OCI-LY1 (cell line): Measurements from ENCODE around the gene S1PR2.

Source experiments
- H2AFZ ChIP-seq: fragments of 200-600 bp; sonication (generic), shearing (Covaris generic); 2 replicates; pipeline ENCODE4 v1.6.0; 2014; ENCODE audit warnings: antibody characterized with exemption, mild to moderate bottlenecking, low read length
- H3F3A ChIP-seq: fragments of 200-600 bp; sonication (generic), shearing (Covaris generic); 2 replicates; pipeline ENCODE4 v1.6.0; 2014; ENCODE audit warnings: mild to moderate bottlenecking, antibody characterized with exemption, low read length, moderate library complexity; ENCODE audit not compliant: insufficient read depth
- H3K27ac ChIP-seq: fragments of 200-600 bp; sonication (generic); 2 replicates; pipeline ENCODE4 v1.5.1; 2014; ENCODE audit warnings: low read length, mixed run types, mild to moderate bottlenecking, low read depth; ENCODE audit not compliant: poor library complexity, severe bottlenecking
- H3K27me3 ChIP-seq: fragments of 200-600 bp; sonication (generic); 2 replicates; pipeline ENCODE4 v1.6.0; 2014; ENCODE audit warnings: antibody characterized with exemption, mild to moderate bottlenecking, low read length, moderate library complexity; ENCODE audit not compliant: insufficient read depth
- H3K36me3 ChIP-seq: fragments of 200-600 bp; sonication (generic); 2 replicates; pipeline ENCODE4 v1.6.1; 2014; ENCODE audit warnings: mild to moderate bottlenecking, antibody characterized with exemption, low read length, moderate library complexity, mixed read lengths; ENCODE audit not compliant: insufficient read depth
- H3K4me1 ChIP-seq: fragments of 200-600 bp; sonication (generic); 2 replicates; pipeline ENCODE4 v1.5.1; 2014; ENCODE audit warnings: mild to moderate bottlenecking, low read length, moderate library complexity; ENCODE audit not compliant: insufficient read depth, severe bottlenecking
- H3K4me2 ChIP-seq: fragments of 200-600 bp; sonication (generic), shearing (Covaris generic); 2 replicates; pipeline ENCODE4 v1.6.1; 2014; ENCODE audit warnings: low read length
- H3K4me3 ChIP-seq: fragments of 200-600 bp; sonication (generic); 2 replicates; pipeline ENCODE4 v1.5.1; 2014; ENCODE audit warnings: low read length, low read depth, mild to moderate bottlenecking, mixed read lengths; ENCODE audit not compliant: poor library complexity, severe bottlenecking
- H3K79me2 ChIP-seq: fragments of 200-600 bp; shearing (Covaris generic); 2 replicates; pipeline ENCODE4 v1.6.1; 2016; ENCODE audit warnings: mixed run types, low read length, mixed read lengths; ENCODE audit not compliant: insufficient read depth
- H3K9ac ChIP-seq: fragments of 200-600 bp; sonication (generic), shearing (Covaris generic); 2 replicates; pipeline ENCODE4 v1.6.1; 2014; ENCODE audit warnings: mild to moderate bottlenecking, low read length, mixed read lengths
- H3K9me2 ChIP-seq: fragments of 200-600 bp; sonication (generic), shearing (Covaris generic); 2 replicates; pipeline ENCODE4 v1.6.1; 2014; ENCODE audit warnings: low read depth, mild to moderate bottlenecking, low read length, mixed read lengths
- H3K9me3 ChIP-seq: fragments of 200-600 bp; shearing (Covaris generic); 2 replicates; pipeline ENCODE4 v1.6.1; 2014; ENCODE audit warnings: low read length, mixed read lengths
- H4K20me1 ChIP-seq: fragments of 200-600 bp; sonication (generic), shearing (Covaris generic); 2 replicates; pipeline ENCODE4 v1.6.0; 2016; ENCODE audit warnings: mild to moderate bottlenecking, low read length; ENCODE audit not compliant: insufficient read depth
- EZH2 ChIP-seq: fragments of 200-600 bp; sonication (generic), shearing (Covaris generic); IDR thresholded peaks from 2 replicates; pipeline ENCODE4 v1.8.0; 2017; ENCODE audit warnings: borderline replicate concordance, mixed run types, mild to moderate bottlenecking, antibody characterized with exemption, low read length, moderate library complexity, mixed read lengths
- TF ChIP-seq, protein P1 (sequence below): fragments of 200-600 bp; sonication (generic), shearing (Covaris generic); IDR thresholded peaks from 2 replicates; pipeline ENCODE4 v1.5.1; 2017; ENCODE audit warnings: mild to moderate bottlenecking, antibody characterized with exemption, low read length, moderate library complexity, mixed read lengths

Gene S1PR2

DNA sequence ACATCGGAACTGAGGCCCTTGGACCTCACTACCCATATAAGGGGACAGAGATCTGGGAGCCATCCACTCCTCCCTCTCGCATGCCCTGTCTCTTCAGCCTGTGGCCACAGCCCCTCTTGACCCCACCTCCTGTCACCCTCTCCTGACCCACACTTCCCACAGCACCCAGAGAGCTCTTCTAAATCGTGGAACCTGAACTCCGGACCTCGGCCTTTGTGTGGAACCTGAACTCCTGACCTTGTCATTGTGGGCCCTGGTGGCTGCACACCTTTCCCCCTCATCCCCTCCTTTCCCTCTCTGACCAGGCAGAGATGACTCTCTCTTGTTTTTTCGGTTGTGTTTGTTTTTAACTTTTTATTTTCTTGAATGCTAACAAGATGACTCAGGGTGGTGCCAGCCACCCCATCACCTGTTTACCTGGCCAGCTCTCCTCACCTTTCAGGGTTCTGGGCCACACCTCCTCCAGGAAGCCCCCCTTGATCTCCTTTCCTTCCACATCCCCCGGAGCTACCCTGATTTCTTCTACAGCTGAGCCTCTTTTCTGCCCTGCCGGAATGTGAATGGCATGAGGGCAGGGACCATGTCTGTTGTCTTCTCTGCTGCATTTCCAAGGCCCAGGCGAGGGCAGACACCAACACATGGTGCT lies 26.0 kb upstream of the S1PR2 start:
- Histone ChIP-seq H3K4me2 (no peak overlapping the region), H3K79me2 (peaks cover 8% of the 10 kb centered on the region)

DNA sequence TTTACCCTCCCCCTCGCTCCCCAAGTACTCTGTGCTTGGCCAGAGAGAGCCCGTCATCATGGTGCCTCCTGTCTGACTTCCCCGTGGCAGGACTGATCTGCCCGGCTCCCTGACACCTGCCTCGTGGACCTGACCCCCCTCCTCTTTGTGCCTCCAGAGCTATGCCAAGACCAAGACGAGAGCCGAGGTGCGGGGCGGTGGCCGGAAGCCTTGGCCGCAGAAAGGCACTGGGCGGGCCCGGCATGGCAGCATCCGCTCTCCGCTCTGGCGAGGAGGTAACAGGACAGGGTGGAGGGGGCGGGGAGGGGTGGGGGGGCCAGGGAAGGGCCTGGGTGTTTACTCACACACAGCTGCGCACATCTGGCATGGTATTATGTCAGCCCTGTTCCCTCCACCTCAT lies 25.4 kb upstream of the S1PR2 start:
- no peaks in the 10 kb centered on the region for H3K9me3 ChIP-seq
- H3K9ac ChIP-seq = no peak overlapping the region
- no peak overlapping the region for H3K27ac ChIP-seq
- H3K9me2 ChIP-seq = no peaks in the 10 kb centered on the region
- TF ChIP-seq, protein P1, sequence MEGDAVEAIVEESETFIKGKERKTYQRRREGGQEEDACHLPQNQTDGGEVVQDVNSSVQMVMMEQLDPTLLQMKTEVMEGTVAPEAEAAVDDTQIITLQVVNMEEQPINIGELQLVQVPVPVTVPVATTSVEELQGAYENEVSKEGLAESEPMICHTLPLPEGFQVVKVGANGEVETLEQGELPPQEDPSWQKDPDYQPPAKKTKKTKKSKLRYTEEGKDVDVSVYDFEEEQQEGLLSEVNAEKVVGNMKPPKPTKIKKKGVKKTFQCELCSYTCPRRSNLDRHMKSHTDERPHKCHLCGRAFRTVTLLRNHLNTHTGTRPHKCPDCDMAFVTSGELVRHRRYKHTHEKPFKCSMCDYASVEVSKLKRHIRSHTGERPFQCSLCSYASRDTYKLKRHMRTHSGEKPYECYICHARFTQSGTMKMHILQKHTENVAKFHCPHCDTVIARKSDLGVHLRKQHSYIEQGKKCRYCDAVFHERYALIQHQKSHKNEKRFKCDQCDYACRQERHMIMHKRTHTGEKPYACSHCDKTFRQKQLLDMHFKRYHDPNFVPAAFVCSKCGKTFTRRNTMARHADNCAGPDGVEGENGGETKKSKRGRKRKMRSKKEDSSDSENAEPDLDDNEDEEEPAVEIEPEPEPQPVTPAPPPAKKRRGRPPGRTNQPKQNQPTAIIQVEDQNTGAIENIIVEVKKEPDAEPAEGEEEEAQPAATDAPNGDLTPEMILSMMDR = no peak
- no peak for TF ChIP-seq EZH2
- H3K4me3 ChIP-seq = no peak overlapping the region
- H3K36me3 ChIP-seq = peaks cover 63% of the 10 kb centered on the region
- H3K4me2 ChIP-seq = no peak overlapping the region
- H3K79me2 ChIP-seq = peaks cover 8% of the 10 kb centered on the region
- H3F3A ChIP-seq = no peaks in the 10 kb centered on the region
- H4K20me1 ChIP-seq = no peaks in the 10 kb centered on the region
- peaks cover 12% of the 10 kb centered on the region for H3K4me1 ChIP-seq
- no peaks in the 10 kb centered on the region for H3K27me3 ChIP-seq
- no peak overlapping the region for H2AFZ ChIP-seq

More for the DNA sequence above, 26.0 kb upstream of the S1PR2 start:
- no peak for TF ChIP-seq EZH2
- TF ChIP-seq, protein P1 = no peak
- Histone ChIP-seq H3K4me1 (peaks cover 12% of the 10 kb centered on the region), H3K27me3 (no peaks in the 10 kb centered on the region), H3F3A (no peaks in the 10 kb centered on the region), H3K9me3 (no peaks in the 10 kb centered on the region), H4K20me1 (no peaks in the 10 kb centered on the region), H3K27ac (no peak overlapping the region), H3K36me3 (peaks cover 63% of the 10 kb centered on the region), H3K9ac (no peak overlapping the region), H3K9me2 (no peaks in the 10 kb centered on the region), H3K4me3 (no peak overlapping the region), H2AFZ (no peak overlapping the region)

DNA sequence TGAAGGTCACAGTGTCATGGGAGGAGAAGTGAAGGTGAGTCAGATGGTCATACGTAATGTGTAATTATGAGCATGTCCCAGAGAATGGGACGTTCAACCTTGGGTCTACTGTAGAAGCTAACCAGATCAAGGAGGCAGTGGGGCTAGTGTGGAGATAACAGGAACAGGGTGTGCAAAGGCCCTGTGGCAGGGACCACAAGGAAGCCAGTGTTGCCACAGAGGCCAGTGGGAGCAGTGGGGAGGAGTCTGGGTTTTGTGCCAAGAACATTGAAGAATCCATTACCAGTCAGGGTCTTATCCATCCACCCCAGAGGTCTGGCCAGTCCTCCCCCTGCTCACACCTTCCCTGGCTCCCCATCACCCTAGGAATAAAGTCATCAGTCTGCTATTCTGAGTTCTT lies 24.2 kb upstream of the S1PR2 start:
- Histone ChIP-seq H2AFZ (no peak overlapping the region), H3K36me3 (peaks cover 61% of the 10 kb centered on the region), H3K79me2 (peaks cover 8% of the 10 kb centered on the region), H3K4me3 (no peak overlapping the region), H3K9ac (no peak overlapping the region), H3K4me2 (no peak overlapping the region), H3K9me2 (no peaks in the 10 kb centered on the region), H4K20me1 (no peaks in the 10 kb centered on the region), H3K4me1 (peaks cover 20% of the 10 kb centered on the region), H3F3A (no peaks in the 10 kb centered on the region), H3K27ac (no peak overlapping the region), H3K9me3 (no peaks in the 10 kb centered on the region), H3K27me3 (no peaks in the 10 kb centered on the region)
- TF ChIP-seq EZH2 = no peak
- TF ChIP-seq, protein P1 = no peak
